Upper lobe of left lung (tissue), 4 donors: ENCODE data around the gene KRTAP19-6.

ENCODE experiments used
- CTCF ChIP-seq, 6 experiments: fragments of 450-650 bp in 4 of 6; fragments of 200-600 bp in 2 of 6; sonication (generic) in 2 of 6; IDR thresholded peaks; one replicate each; pipeline ENCODE4 v1.5.1; 2016 to 2019; ENCODE audit warnings: antibody characterized with exemption in 6 of 6
- EP300 ChIP-seq, 4 donors: sonication (generic); formaldehyde crosslinking; IDR thresholded peaks; one replicate each; pipeline ENCODE4 v1.5.1; 2017; ENCODE audit warnings: antibody characterized with exemption in 4 of 4, control low read depth in 2 of 4
- POLR2A ChIP-seq, 4 donors: fragments of 450-650 bp; IDR thresholded peaks; one replicate each; pipeline ENCODE4 v1.5.1; 2016 to 2017; ENCODE audit warnings: antibody characterized with exemption in 4 of 4, mild to moderate bottlenecking in 2 of 4
- POLR2AphosphoS5 ChIP-seq, 2 donors: sonication (generic); formaldehyde crosslinking; IDR thresholded peaks; one replicate each; pipeline ENCODE4 v1.5.1; 2017; ENCODE audit warnings: antibody characterized with exemption in 2 of 2

- TF ChIP-seq CTCF (IDR thresholded peaks at IDR 0.05) (no peak), POLR2A (IDR thresholded peaks at IDR 0.05) (no peak), POLR2AphosphoS5 (IDR thresholded peaks at IDR 0.05) (no peak), EP300 (IDR thresholded peaks at IDR 0.05) (no peak)
These were observed 41.2 kb upstream of the KRTAP19-6 start for GRCh38 chr21:30582870-30583269.
